Vagina (tissue), 2 donors: Measurements from ENCODE around the gene TNS1.

Experiments
- CTCF ChIP-seq, 3 experiments: fragments of 450-650 bp in 2 of 3; fragments of 200-600 bp in 1 of 3; sonication (generic) in 1 of 3; IDR thresholded peaks; one replicate each; pipeline ENCODE4 v1.5.1; 2017 to 2019; ENCODE audit warnings: antibody characterized with exemption in 3 of 3, mild to moderate bottlenecking in 2 of 3, moderate library complexity in 2 of 3
- POLR2A ChIP-seq, 2 donors: fragments of 450-650 bp; IDR thresholded peaks; one replicate each; pipeline ENCODE4 v1.6.1; 2017; ENCODE audit warnings: antibody characterized with exemption in 2 of 2, mild to moderate bottlenecking in 2 of 2, moderate library complexity in 2 of 2

DNA sequence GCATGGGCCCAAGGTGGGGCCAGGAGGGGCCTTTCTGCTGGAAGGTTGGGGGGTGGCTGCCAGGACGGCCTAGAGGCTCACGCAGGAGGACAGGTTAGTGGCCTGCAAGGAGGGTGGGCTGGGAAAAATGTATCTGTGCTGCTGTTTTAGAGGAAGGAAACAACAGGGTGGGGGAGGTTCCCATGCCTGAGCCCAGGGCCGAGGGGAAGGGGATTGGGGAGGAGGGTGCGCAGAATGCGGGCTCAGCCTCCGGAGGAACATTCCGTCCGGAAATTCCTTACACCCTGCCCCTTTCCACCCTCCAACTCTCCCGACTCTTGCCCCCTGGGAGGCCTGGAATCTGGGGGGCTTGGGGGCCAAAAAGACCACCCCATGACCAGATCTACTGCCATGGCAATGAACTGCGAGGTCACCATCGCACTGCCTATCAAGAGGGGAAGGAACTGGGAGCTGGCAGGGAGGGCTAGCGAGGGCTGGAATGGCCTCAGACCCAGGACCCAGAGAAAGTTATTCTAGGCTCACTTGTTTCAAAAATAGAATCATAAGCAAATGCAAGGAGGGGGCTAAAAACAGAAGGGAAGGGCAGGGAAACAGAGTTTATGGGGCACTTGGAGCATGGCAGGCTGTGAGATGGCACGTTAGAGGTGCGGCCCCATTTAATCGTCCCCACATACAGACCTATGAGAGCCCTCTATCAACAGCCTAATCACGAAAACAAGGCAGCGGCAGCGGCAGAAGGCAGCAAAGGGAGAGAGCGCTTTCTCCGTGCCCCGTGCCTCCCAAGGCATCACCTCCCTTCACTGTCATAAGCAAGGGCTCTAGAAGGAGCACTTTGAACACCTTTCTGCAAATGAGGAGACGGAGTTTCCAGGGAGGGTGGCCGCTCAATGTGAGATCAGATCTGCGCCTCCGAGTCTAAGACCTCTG is 90.4 kb downstream of the TNS1 start:
- TF ChIP-seq CTCF (IDR thresholded peaks at IDR 0.05) (no peak), POLR2A (IDR thresholded peaks at IDR 0.05) (no peak)
